Central memory CD8-positive, alpha-beta T cell (primary cell): ENCODE data around the gene CACNA2D3.

Experiments used
- ATAC-seq: fragments of 150-1000 bp; cut with Tn5 transposase; replicated peaks from 2 replicates; pipeline ENCODE4 v1.10.0; 2022; ENCODE audit warnings: mild to moderate bottlenecking, moderate FRiP score, moderate number of reproducible peaks; ENCODE audit not compliant: poor library complexity, severe bottlenecking; ENCODE audit errors: extremely low read depth
- DNase-seq, 2 donors: peaks; one replicate each; pipeline ENCODE4 v3.0.0; 2021; ENCODE audit warnings: low spot score in 2 of 2
- H3K27ac Mint-ChIP-seq: one replicate; pipeline ENCODE4 v1.8.0; 2022; ENCODE audit warnings: low read depth, mild to moderate bottlenecking, moderate library complexity, mixed read lengths
- H3K27me3 Mint-ChIP-seq: one replicate; pipeline ENCODE4 v1.8.0; 2022; ENCODE audit warnings: mixed read lengths
- H3K36me3 Mint-ChIP-seq: one replicate; pipeline ENCODE4 v1.8.0; 2022; ENCODE audit warnings: mild to moderate bottlenecking, moderate library complexity, mixed read lengths; ENCODE audit not compliant: insufficient read depth
- H3K4me1 Mint-ChIP-seq: one replicate; pipeline ENCODE4 v1.8.0; 2022; ENCODE audit warnings: mixed read lengths
- H3K4me3 Mint-ChIP-seq: one replicate; pipeline ENCODE4 v1.8.0; 2022; ENCODE audit warnings: mild to moderate bottlenecking, moderate library complexity, mixed read lengths
- H3K9me3 Mint-ChIP-seq: one replicate; pipeline ENCODE4 v1.8.0; 2022; ENCODE audit warnings: mixed read lengths

CACNA2D3 gene

DNA sequence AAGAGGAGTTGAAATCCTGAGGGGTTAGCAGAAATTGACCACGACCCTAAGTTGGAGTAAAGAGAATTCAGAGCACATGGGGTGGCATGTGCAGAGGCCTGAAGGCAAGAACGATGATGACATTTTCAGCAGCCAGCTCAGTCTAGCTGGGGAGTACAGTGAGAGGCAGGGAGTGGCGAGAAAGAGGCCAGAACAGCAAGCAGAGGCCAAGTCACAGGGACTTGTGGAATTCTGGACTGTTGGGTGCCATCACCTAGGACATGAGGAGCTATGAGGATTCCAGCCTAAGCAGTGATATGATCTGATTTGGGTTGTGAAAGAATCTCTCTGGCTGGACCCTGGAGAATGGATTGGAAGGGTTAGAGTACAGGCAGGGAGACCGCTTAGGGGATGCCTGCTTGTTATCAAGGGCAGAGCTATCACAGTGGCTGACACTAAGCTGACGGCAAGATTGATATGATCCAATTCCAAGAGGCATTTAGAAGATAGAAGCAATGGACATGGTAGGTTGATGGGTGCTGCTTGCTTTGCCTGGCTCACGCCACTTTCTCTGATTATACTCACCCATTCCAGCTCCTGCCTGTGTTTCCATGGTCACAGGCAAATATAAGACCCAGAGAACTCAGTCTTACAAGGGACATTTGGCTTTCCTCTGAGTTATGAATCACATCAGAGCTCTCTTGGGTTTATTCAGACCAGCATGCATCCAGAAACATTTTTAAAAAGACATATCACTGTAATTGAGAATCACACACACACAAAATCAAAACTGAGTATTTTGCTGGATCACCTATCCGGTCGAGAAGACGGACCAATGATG, 739.1 kb downstream of the CACNA2D3 start:
- Mint-ChIP-seq H3K9me3 (peaks cover 10% of the 10 kb centered on the region), H3K27ac (no peak overlapping the region), H3K36me3 (no peaks in the 10 kb centered on the region), H3K4me1 (no peaks in the 10 kb centered on the region), H3K27me3 (no peaks in the 10 kb centered on the region), H3K4me3 (no peak overlapping the region)
- ATAC-seq (no peak), DNase-seq (no peak)

DNA sequence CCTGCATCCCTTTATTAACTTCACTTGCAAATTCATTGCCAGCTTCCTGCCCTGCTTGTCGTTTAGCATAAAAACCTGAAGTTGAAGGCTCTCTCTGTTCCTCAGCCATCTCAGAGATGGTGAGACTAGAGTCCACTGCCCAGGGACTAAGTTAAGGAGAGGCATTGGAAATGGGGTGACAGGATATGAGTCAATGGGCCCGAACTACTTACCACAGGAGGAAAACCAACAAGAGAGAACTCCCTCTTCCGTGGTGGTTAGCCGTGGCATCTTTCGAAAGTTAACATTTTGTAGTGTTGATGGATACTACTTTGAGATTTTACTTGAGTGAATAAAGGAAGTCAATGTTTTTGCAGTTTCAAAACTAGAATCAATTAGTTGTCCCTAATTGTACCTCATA, 740.2 kb downstream of the CACNA2D3 start:
- Mint-ChIP-seq H3K27me3 (no peaks in the 10 kb centered on the region), H3K4me1 (no peaks in the 10 kb centered on the region), H3K27ac (no peak overlapping the region), H3K4me3 (no peak overlapping the region), H3K9me3 (peaks cover 10% of the 10 kb centered on the region), H3K36me3 (no peaks in the 10 kb centered on the region)
- no peak for DNase-seq
- ATAC-seq, result no peak

DNA sequence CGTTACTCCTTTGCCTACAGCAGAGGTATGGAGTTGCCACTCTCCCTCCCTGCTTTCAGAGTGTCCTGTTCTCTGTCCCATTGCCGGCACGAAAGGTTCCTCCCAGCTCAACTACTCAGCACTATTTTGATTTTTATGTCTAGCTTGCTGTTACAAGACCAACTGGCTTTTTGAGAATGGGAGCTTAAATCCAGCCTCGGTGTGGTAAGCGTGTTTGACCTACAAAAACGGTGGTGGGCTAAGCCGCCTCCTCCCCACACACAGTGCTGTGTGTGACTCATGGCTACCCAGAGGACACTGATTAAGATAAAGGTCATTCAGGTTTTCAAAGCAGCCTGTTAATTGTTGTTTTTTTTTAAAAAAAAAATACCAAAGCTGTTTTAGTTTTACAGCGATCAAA, 741.0 kb downstream of the CACNA2D3 start:
- Mint-ChIP-seq H3K27me3 (no peaks in the 10 kb centered on the region), H3K4me3 (no peak overlapping the region), H3K4me1 (no peaks in the 10 kb centered on the region), H3K36me3 (no peaks in the 10 kb centered on the region), H3K9me3 (peaks cover 10% of the 10 kb centered on the region), H3K27ac (no peak overlapping the region)
- ATAC-seq (no peak), DNase-seq (no peak)

DNA sequence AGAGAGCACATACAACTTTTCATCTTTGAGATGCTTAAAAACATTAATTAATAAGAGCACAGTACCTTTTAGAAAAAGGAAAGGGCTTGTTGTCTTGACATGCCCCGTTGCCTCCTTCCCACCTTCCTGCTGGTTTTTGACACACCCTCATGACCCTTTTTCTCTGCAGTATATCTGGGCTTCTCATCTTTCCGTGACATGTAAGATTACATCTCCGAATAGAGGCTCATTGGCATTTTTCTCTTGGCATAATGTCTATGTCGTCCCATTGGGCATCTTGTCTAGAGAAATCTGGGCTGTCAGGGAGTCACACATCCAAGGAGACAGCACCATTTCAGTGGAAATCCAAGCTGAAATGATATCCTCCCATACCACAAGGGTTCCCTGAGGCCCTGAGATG, 741.4 kb downstream of the CACNA2D3 start:
- Mint-ChIP-seq H3K4me1 (no peaks in the 10 kb centered on the region), H3K36me3 (no peaks in the 10 kb centered on the region), H3K4me3 (no peak overlapping the region), H3K27me3 (no peaks in the 10 kb centered on the region), H3K27ac (no peak overlapping the region), H3K9me3 (peaks cover 10% of the 10 kb centered on the region)
- ATAC-seq (no peak), DNase-seq (no peak)

DNA sequence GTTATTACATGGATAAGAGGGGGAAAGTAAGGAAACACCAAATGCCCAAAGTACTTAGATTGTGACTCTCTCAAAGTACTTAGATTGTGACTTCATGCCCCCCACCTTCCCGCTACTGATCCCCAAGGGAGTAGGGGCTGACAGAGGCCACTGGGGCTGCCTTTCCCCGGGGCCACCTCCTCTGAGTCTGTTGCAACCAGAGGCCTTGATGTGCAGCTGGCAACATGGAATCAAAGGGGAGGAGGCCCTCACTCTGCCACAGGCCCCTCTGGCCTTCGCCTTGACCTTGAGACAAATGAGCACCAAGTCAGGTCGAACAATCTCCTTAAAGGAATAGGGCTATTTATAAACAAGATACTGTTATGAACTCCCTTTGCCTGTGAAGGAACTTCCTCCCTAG, 743.0 kb downstream of the CACNA2D3 start:
- peaks cover 10% of the 10 kb centered on the region for H3K9me3 Mint-ChIP-seq

DNA sequence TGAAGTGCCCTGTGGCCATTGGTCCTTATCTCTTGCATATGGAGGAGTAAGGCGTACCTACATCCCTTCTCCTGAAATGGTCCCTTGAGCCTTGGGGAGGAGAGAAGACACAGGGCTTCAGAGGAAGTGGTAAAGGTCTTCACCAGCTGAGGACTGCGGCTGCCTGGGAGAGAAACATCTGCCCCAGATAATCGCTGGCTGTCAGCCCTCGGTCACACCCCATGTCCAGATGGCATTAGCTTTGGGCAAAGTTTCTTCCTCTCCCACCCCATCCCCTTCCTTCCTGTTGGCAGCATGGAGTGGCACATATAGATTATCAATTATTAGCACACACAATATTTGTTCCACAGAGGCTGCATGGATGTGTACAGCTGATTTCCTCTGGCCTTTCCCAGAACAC, 743.9 kb downstream of the CACNA2D3 start:
- Mint-ChIP-seq H3K4me3 (no peak overlapping the region), H3K9me3 (peaks cover 4% of the 10 kb centered on the region), H3K27ac (no peak overlapping the region), H3K4me1 (no peaks in the 10 kb centered on the region), H3K36me3 (no peaks in the 10 kb centered on the region), H3K27me3 (no peaks in the 10 kb centered on the region)
- ATAC-seq (no peak), DNase-seq (no peak)

More for the DNA sequence above, 743.0 kb downstream of the CACNA2D3 start:
- H3K4me3 Mint-ChIP-seq, result no peak overlapping the region
- no peak overlapping the region for H3K27ac Mint-ChIP-seq
- H3K27me3 Mint-ChIP-seq, result no peaks in the 10 kb centered on the region
- DNase-seq, result no peak
- no peaks in the 10 kb centered on the region for H3K4me1 Mint-ChIP-seq
- no peak for ATAC-seq
- H3K36me3 Mint-ChIP-seq, result no peaks in the 10 kb centered on the region

DNA sequence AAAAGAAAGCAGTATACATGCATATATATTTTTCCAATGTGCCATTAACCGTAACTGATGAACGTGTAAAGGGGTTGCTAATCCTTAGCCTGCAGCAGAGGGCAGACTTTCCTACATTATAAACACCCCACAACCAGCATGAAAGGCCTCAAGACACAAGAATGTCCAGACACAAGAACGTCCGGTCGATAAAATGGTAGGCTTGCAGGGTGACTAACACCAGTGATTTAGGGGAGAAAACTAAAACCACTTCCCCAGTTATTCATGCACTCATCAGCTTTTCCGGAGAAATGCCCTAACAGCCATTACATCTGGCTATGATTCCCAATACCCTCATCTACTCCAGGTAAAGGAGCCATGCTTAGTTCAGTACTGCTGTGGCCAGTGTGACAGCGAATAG, 748.1 kb downstream of the CACNA2D3 start:
- Mint-ChIP-seq H3K27ac (no peak overlapping the region), H3K9me3 (peaks cover 17% of the 10 kb centered on the region), H3K4me1 (no peaks in the 10 kb centered on the region), H3K27me3 (no peaks in the 10 kb centered on the region), H3K36me3 (no peaks in the 10 kb centered on the region), H3K4me3 (no peak overlapping the region)
- ATAC-seq (no peak), DNase-seq (no peak)

DNA sequence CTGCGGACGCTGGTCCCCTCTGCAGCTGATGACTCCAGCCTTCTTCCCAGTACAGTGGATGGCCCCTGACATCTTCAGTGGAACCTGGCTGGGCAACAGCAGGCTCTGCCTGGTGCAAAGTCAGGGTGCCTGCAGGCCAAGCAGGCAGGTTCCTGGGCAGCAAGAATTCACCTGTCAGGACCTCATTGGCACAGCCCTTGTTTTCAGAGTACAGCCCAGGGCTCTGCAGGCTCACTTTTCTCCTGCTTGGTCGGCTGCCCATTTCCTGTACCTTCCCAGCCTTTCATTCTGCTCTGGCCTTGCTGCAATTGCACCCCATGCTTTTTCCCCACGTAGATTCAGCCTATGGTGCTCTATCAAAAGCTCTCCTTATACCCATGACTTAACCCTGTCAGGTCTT, 749.5 kb downstream of the CACNA2D3 start:
- ATAC-seq (no peak), DNase-seq (no peak)
- Mint-ChIP-seq H3K27ac (no peak overlapping the region), H3K36me3 (no peaks in the 10 kb centered on the region), H3K9me3 (peaks cover 17% of the 10 kb centered on the region), H3K4me3 (no peak overlapping the region), H3K27me3 (no peaks in the 10 kb centered on the region), H3K4me1 (no peaks in the 10 kb centered on the region)

DNA sequence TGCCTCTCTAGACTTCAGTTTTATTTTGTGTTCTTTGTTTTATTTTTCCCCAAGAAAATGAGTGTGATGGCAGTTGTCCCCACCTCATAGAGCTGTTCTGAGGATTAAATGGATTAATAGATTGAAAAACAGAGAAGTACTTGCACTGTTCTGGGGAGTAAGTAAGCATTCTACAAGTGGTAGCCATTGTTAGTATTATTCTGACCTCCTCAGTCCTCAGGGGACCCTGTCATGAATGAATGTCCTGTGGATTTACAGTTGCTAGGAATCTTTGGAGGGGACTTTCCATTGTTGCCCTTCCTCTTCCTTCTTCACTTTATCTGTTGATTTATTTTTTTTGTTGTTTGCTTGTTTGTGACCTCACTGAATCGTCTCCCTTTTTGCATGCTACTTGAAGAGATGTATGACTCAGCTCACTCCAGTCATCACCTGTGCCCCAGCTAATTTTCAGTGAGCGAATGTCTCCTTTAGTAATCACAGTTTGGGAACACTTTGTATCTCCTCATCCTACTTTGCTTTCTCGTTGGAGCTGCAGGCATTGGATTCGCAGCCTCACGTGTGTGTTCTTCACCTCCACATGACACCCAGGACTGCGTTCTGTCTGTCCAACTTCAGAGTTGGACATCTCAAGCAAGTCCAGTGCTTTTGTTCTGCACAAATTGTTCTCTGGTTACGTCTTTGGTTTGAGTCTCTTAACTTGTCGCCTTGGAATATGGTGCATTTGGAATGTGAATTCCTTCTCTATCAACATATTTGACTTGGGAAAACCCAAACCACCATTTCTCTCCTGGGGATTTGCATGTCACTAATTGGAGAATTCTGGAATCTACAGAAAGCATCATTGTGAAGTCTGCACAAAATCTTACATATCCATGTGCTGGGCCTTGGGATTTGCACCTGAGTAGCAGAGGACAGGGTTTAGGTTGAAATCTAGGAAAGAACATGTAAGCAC, 751.0 kb downstream of the CACNA2D3 start:
- Mint-ChIP-seq H3K27me3 (no peaks in the 10 kb centered on the region), H3K4me3 (no peak overlapping the region), H3K27ac (no peak overlapping the region), H3K36me3 (no peaks in the 10 kb centered on the region), H3K9me3 (peaks cover 17% of the 10 kb centered on the region), H3K4me1 (no peaks in the 10 kb centered on the region)
- ATAC-seq, result no peak
- DNase-seq, result no peak

DNA sequence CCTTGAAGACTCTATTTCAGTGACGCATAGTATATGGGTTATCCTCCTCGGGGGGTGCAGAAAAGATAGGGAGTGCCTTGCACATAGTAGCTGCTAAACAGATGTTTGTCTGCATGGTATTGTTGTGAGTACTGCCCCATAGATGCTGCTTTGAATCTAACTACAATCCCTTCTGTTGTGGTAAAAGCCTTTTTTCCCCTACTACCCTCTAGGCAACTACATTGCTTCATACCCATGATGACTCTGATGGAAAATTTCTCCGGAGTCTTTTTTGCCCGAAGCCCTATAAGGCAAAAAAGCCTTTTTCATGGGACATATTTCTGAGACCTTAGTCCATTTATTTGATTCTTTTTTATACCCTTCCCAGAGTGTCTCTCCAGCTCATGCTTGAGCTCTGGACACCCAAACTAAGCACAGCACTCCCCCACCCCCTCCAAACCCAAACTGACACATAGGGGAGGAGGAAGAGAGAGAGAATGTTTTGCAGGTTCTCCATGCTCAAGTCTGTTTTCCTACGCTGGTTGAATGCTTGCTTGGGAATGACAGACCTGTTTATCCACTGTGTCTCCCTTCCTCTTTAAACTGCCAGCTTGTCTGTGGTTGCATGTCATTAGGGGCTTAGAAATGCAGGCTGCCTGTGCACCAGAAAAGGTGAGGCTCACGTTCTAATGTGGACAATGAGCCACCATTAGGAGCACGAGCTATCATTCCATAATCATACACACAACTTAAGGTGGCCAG, 752.6 kb downstream of the CACNA2D3 start:
- DNase-seq, result no peak
- Mint-ChIP-seq H3K9me3 (peaks cover 17% of the 10 kb centered on the region), H3K4me3 (no peak overlapping the region), H3K27me3 (no peaks in the 10 kb centered on the region), H3K4me1 (no peaks in the 10 kb centered on the region), H3K36me3 (no peaks in the 10 kb centered on the region), H3K27ac (no peak overlapping the region)
- no peak for ATAC-seq

DNA sequence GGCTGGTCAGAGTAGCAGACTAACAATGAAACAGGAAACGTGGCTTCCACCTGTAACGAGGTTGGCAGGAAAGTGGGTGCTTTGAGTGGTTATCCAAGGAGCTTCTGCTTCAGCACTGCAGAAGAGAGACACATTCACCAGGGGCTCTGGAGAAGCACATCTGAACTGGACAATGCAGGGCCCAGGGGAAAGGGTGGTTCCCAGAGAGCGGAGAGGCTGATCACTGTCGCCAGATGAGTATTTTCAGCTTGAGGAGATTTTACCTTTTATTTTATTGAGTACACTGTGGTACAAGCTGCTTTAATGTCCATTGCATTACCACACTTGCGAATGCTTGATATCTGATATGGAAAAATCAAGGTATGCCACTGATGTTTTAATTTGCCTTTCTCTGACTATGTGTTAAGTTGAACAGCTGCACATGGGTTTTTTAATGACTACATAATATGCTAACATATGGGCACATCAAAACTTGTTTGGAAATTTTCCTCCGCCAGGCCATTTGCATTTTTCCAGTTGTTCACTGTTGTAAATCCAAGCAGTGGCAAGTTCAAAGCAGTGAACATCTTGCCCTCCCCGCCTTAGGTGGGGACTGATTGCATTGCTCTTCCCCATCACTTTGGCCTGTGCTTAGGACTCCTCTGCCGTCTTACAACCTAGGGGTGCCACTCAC, 753.4 kb downstream of the CACNA2D3 start:
- H3K4me3 Mint-ChIP-seq, result no peak overlapping the region
- H3K36me3 Mint-ChIP-seq, result no peaks in the 10 kb centered on the region
- H3K27me3 Mint-ChIP-seq, result no peaks in the 10 kb centered on the region
- no peak overlapping the region for H3K27ac Mint-ChIP-seq
- H3K4me1 Mint-ChIP-seq, result no peaks in the 10 kb centered on the region
- peaks cover 17% of the 10 kb centered on the region for H3K9me3 Mint-ChIP-seq
- ATAC-seq (no peak), DNase-seq (no peak)

DNA sequence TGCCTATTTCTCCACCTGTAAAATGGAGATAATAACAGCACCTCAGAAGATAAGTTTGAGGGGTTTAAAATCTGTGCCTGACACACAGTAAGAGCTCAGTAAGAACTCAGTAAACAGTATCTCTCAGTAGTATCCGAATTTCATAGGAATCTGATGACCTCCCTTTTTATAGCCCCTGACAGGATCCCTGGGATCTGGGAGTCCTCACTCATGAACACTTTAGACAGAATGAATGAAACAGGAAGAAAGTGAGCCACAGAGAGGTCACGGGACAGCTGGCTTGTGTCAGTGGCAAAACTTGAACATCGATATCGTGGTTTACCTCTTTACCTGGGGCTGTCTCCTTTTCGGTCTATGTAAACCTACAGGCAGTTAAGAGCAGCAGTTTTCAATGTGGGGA, 754.3 kb downstream of the CACNA2D3 start:
- no peak for DNase-seq
- no peak for ATAC-seq
- Mint-ChIP-seq H3K4me3 (no peak overlapping the region), H3K4me1 (no peaks in the 10 kb centered on the region), H3K27me3 (no peaks in the 10 kb centered on the region), H3K27ac (no peak overlapping the region), H3K9me3 (peaks cover 17% of the 10 kb centered on the region), H3K36me3 (no peaks in the 10 kb centered on the region)
